Stimulated activated naive CD8-positive, alpha-beta T cell treated with anti-CD3 and anti-CD28 coated beads, Interleukin-15, Interleukin-2, amounts not matched to agents 100 ng/mL and 50 ng/mL, for 24 hours (primary cell): ENCODE results near the gene SERPINE2.

Source experiments
- H3K27ac Mint-ChIP-seq: one replicate; pipeline ENCODE4 v1.8.0; 2021; ENCODE audit warnings: mild to moderate bottlenecking, mixed read lengths
- H3K27me3 Mint-ChIP-seq: one replicate; pipeline ENCODE4 v1.8.0; 2021; ENCODE audit warnings: mixed read lengths
- H3K36me3 Mint-ChIP-seq: one replicate; pipeline ENCODE4 v1.8.0; 2021; ENCODE audit warnings: low read depth, mixed read lengths
- H3K4me1 Mint-ChIP-seq: one replicate; pipeline ENCODE4 v1.8.0; 2021; ENCODE audit warnings: low read depth, mixed read lengths
- H3K4me3 Mint-ChIP-seq: one replicate; pipeline ENCODE4 v1.8.0; 2021; ENCODE audit warnings: mild to moderate bottlenecking, mixed read lengths
- H3K9me3 Mint-ChIP-seq: one replicate; pipeline ENCODE4 v1.8.0; 2021; ENCODE audit warnings: mixed read lengths

SERPINE2 gene, protein sequence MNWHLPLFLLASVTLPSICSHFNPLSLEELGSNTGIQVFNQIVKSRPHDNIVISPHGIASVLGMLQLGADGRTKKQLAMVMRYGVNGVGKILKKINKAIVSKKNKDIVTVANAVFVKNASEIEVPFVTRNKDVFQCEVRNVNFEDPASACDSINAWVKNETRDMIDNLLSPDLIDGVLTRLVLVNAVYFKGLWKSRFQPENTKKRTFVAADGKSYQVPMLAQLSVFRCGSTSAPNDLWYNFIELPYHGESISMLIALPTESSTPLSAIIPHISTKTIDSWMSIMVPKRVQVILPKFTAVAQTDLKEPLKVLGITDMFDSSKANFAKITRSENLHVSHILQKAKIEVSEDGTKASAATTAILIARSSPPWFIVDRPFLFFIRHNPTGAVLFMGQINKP

DNA sequence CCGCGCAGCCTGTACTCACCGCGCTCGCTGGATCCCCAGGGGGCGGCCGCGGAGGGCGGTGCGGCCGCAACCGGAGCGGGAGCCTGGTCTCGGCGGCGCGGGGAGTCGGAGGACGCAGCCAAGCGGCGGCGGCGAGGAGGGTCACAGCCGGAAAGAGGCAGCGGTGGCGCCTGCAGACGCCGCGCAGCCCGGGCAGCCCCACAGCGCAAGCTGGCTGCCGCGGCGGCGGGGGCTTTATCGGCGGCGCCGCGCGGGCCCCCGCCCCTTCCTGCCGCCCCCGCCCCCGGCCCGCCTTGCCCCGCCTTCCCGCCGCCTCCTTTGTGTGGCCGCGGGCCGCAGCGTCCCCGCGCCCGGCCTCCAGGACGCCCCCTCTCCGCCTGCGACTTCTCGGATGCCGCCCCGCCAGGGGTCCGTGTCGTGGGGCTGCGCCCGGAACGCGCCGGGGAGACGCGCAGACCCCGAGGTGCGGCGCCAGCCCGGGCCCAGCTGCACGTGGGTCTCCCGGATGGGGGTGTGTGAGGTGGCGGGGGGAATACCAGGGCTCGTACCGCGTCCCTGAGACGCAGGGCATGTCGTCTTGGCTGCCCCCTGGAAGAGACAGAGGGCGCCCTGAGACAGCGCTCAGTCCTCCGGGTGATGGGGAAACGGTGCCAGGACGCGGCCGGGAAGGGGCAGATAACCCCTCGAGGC lies at the start of gene SERPINE2:
TSS of gene SERPINE2 (minus strand) at position 207 of the 690 bp plus-strand sequence. CDS start 37,386 bp downstream, outside the sequence.
- Mint-ChIP-seq H3K27ac (peak within 1 kb of the TSS; percentile 73), H3K9me3 (no peaks in the 10 kb centered on the region), H3K27me3 (peaks cover 61% of the 10 kb centered on the region), H3K4me3 (peak within 1 kb of the TSS; percentile 98), H3K4me1 (peaks cover 16% of the 10 kb centered on the region), H3K36me3 (peaks cover 5% of the 10 kb centered on the region)

DNA sequence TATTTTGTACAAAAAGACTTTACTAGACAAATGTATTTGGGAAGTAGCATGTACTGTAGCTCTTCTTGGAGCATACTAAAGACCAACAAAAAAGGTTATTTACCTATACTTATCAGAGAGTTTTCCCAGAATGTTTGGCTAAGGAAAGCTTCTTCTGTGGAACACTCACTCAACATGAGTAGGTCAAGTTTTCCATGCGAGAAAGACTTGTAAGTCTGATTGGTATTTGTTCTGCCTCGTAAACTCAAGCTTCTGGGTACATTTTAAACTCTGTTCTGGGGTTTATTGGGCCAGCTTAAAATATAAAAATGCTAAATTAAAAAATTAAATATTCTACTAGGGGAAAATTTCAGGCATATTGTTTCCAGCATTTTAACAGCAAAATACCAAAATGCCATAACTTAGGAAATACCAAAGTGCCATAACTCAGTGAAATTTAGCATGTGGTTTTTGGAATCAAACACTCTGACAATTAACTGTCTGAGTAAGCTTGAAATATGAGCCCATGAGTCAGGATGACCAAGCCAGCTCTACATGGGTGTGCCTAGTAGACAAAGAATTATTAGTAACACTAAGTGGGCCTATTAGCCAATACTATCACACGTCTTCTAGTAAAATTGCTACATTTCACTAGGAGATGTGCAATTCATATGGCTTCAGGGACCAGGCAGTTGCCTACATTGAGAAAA lies 47.3 kb upstream of the SERPINE2 start:
- H3K27me3 Mint-ChIP-seq: peaks cover 4% of the 10 kb centered on the region
- no peak overlapping the region for H3K4me3 Mint-ChIP-seq
- H3K4me1 Mint-ChIP-seq: no peaks in the 10 kb centered on the region
- H3K36me3 Mint-ChIP-seq: no peaks in the 10 kb centered on the region
- H3K27ac Mint-ChIP-seq: no peak overlapping the region
- H3K9me3 Mint-ChIP-seq: no peaks in the 10 kb centered on the region

DNA sequence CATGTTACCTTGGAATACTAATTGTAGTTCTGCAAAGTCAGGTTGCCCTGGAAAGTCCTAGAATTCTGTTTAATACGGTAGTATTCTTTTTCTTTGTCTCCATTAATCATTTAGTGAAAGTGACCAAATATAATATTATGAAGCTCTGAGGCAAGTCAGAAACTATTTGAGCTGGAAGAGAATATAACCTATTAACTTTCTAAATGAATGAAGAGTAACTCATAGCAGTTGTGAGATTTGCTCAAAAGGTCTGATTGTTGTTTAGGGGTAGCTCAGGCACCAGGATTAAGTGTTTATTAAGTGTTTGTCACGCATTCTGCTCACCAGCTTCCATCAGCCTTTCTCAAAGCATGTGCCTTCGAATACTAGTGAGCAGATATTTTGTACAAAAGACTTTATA lies 46.7 kb upstream of the SERPINE2 start:
- H3K4me3 Mint-ChIP-seq: no peak overlapping the region
- no peaks in the 10 kb centered on the region for H3K4me1 Mint-ChIP-seq
- H3K27ac Mint-ChIP-seq: no peak overlapping the region
- H3K9me3 Mint-ChIP-seq: no peaks in the 10 kb centered on the region
- no peaks in the 10 kb centered on the region for H3K36me3 Mint-ChIP-seq
- peaks cover 4% of the 10 kb centered on the region for H3K27me3 Mint-ChIP-seq

DNA sequence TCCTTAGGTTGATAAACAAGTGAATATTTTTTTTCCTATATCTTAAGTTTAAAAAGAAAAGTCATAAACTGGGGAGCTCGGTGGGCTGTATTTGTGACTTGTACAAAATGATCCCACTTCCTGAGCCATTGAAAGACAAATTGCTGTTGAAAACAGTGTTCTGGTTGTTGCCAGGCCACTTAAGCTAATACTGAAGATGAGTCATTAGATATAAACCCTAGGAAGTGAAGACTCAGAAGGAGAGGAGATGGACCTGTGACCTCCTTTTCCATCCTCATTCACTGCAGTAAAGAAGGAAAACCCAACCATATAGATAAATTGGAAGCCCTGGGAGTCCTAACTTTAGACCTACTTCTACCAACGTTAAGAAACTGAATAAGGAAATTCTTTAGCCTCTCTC lies 46.2 kb upstream of the SERPINE2 start:
- Mint-ChIP-seq H3K27ac (no peak overlapping the region), H3K27me3 (peaks cover 4% of the 10 kb centered on the region), H3K36me3 (no peaks in the 10 kb centered on the region), H3K9me3 (no peaks in the 10 kb centered on the region), H3K4me3 (no peak overlapping the region), H3K4me1 (no peaks in the 10 kb centered on the region)

DNA sequence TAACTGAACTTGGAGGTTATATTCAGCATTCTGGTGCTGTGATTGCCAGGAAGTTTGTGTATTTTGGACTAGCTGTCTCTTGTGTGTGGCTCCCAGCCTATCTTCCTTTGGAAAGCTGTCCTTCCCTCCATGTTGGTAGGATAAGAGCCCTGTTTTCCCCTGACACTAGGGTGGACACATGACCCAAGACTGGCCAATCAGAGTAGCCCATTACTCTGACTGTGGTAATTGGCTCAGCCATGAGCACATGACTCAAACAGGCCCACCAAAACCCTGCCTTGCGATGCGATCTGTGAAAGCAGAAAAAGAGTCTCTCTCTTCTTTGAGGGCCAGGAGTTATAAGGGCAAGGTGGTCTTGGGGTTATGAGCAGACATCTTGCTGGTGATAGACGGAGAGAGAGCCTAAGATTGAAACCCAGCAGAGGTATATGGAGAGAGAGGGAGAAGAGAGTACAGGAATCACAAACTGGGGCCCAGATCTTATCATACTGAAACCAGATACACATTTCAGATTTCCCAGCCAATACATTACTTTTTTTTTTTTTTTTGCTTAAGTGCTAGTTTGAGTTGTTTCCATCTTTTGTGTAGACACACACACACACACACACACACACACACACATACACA lies 45.3 kb upstream of the SERPINE2 start:
- H3K27ac Mint-ChIP-seq: no peak overlapping the region
- H3K36me3 Mint-ChIP-seq: no peaks in the 10 kb centered on the region
- H3K4me1 Mint-ChIP-seq: no peaks in the 10 kb centered on the region
- H3K27me3 Mint-ChIP-seq: peaks cover 4% of the 10 kb centered on the region
- H3K9me3 Mint-ChIP-seq: no peaks in the 10 kb centered on the region
- no peak overlapping the region for H3K4me3 Mint-ChIP-seq

DNA sequence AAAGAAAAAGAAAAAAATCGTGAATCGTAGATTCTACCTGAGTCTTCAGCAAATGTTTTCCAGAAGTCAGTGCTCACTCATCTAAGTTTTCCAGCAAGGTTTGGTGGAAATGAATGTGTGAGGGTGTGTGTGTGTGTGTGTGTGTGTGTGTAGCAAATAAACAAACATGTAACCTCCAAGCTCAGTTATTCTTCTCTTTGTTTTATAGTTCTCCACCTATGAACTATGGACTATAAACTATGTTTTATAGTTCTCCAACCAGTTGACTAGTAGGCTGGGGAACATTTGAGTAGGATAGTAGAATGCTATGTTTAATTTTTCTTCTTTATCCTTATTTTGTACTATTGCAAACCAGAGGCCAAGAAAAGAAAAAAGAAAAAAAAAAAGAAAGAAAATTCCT lies 44.6 kb upstream of the SERPINE2 start:
- Mint-ChIP-seq H3K9me3 (no peaks in the 10 kb centered on the region), H3K36me3 (no peaks in the 10 kb centered on the region), H3K27ac (no peak overlapping the region), H3K27me3 (peaks cover 4% of the 10 kb centered on the region), H3K4me1 (no peaks in the 10 kb centered on the region), H3K4me3 (no peak overlapping the region)

DNA sequence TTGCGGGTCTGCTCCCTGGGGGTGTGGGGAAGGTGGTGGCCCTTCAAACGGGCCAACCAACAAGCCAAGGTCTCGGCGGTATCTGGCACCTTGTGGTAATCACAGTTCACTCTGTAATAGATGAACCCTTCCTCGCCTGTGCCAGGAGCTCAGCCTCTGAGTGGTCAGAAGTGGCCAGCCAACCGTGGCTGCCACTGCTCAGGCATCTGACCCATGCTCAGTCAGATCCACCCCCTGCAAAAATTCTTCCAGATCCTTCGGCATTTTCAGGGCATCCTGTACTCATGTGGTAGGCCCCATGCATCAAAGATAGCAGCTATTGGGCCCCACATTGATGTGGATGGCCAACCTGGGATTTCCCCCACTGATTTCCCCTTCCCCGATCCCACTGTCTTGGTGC lies 39.6 kb upstream of the SERPINE2 start:
- no peaks in the 10 kb centered on the region for H3K4me1 Mint-ChIP-seq

DNA sequence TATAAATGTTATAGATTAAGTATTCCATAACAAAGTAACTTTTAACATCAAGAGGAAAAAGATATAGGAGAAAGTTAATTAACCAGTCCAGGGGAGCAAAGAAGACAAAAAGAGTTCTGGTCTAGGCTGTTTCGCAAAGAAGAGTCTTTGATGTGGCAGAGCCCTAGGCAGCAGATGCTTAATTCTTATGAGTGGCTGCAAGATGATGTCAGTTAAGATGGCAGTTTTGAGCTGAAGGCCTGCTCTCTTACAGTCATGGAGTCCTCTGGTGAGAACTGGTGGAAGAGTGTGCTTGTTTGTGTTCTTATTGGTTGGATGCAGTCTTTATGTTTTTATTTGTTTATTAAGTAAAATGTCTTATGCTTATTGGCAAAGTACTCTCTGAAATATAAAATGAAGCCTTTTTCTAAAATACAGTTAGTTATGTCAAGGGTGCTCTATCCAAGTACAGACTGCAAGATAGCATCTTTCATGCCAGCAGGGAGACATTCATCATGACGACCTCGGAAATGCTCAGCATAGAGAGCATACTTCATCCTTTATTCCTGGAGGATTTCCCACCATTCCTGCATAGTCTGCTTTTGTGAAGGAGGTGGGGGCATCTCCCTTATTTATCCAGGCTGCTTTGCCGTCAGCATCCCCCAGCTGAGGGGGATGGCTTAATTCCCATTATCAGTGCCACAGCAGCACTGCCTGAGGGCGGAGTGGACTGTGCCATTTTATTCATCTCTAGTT lies 38.9 kb upstream of the SERPINE2 start:
- no peak overlapping the region for H3K27ac Mint-ChIP-seq
- H3K4me1 Mint-ChIP-seq: no peaks in the 10 kb centered on the region
- no peak overlapping the region for H3K4me3 Mint-ChIP-seq
- peaks cover 2% of the 10 kb centered on the region for H3K27me3 Mint-ChIP-seq
- H3K36me3 Mint-ChIP-seq: no peaks in the 10 kb centered on the region
- H3K9me3 Mint-ChIP-seq: no peaks in the 10 kb centered on the region

More for the DNA sequence above, 39.6 kb upstream of the SERPINE2 start:
- peaks cover 4% of the 10 kb centered on the region for H3K27me3 Mint-ChIP-seq
- H3K9me3 Mint-ChIP-seq: no peaks in the 10 kb centered on the region
- no peak overlapping the region for H3K4me3 Mint-ChIP-seq
- no peak overlapping the region for H3K27ac Mint-ChIP-seq
- no peaks in the 10 kb centered on the region for H3K36me3 Mint-ChIP-seq

DNA sequence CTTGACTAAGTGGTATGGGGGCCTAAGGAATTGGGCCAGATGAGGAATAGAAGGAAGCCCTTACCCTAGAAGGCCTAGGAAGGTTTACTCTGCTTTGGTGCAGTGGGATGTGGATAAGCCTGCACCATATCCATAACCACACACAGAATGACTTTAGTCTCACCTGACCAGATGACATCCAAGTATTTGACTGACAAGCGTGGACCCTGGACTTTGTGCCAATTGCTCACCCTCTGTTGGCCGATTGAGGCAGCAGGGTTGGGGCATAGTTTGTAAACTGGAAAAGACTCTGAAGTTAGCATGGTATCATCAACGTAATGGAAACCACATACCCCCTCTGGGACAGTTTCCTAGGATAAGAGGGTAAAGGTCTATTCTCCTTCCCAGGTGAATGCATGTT lies 36.5 kb upstream of the SERPINE2 start:
- H3K36me3 Mint-ChIP-seq: no peaks in the 10 kb centered on the region
- H3K4me3 Mint-ChIP-seq: no peak overlapping the region
- no peaks in the 10 kb centered on the region for H3K9me3 Mint-ChIP-seq
- no peaks in the 10 kb centered on the region for H3K27me3 Mint-ChIP-seq
- H3K27ac Mint-ChIP-seq: no peak overlapping the region
- H3K4me1 Mint-ChIP-seq: no peaks in the 10 kb centered on the region

DNA sequence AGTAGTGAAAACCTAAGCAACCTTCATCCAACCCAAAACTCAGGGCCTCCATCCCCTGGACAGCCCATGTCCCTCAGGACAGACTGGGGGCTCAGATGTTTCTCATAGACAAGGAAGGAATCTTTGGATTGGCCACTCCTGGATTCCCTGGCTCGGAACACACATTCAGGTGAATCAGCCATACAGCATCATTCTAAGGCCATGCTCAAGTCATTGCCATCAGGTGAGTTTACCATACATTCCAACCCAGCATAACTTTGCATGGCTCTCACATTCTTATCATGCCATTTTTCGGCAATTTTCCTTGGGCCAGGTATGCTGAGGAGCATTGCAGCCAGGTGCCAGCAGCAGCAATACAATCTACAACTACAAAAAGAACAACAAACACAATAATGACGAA lies 34.6 kb upstream of the SERPINE2 start:
- Mint-ChIP-seq H3K4me1 (no peaks in the 10 kb centered on the region), H3K9me3 (no peaks in the 10 kb centered on the region), H3K27me3 (peaks cover 4% of the 10 kb centered on the region), H3K36me3 (no peaks in the 10 kb centered on the region), H3K27ac (no peak overlapping the region), H3K4me3 (no peak overlapping the region)

DNA sequence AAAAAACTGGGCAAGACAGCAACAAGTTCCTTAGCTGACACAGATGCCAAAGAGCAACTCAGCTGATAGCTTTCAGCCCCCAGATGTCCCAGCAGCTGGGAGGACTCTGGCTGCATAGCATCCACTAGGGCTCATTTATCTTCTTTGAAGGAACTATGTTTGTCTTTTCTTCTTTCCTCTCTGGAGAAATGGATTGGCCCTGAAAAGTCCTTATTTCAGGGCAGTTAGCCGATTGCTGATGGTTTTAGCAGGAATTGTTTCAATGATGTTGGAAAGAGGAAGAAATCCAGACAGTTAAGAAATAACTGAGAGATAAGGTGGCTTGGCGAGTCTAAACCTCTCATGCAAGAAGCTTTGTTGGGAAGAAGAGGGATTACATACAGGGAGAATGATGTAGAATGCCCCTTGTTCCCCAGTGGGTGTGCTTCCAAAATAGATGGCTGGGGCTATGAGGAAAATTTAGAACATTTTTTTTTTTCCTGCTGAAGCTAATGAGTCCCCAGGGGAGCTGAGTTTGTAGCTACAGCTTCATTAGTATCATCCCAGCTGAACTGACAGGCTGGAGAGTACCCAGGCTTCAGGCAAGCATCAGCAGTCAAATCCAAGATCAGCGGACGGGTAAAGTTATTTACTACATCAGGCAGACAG lies 33.6 kb upstream of the SERPINE2 start:
- Mint-ChIP-seq H3K36me3 (no peaks in the 10 kb centered on the region), H3K4me1 (no peaks in the 10 kb centered on the region), H3K9me3 (no peaks in the 10 kb centered on the region), H3K27me3 (peaks cover 9% of the 10 kb centered on the region), H3K27ac (no peak overlapping the region), H3K4me3 (no peak overlapping the region)

DNA sequence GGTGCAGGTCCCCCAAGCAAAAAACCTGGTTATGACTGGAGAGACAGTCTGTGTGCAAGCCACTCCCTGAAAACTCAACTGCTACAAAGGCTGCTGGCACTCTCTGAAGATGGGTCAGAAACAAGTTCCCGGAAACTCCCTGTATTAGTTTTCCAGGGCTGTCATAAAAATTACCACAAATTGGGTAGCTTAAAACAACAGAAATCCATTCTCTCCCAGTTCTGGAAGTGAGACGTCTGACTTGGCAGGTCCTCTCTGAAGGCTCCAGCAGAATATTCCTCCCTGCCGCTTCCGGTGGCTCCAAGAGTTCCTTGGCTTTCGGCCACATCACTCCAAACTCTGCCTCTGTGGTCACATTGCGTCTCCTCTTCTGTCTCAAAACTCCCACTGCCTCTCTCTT lies 30.1 kb upstream of the SERPINE2 start:
- Mint-ChIP-seq H3K4me3 (no peak overlapping the region), H3K9me3 (no peaks in the 10 kb centered on the region), H3K27ac (no peak overlapping the region), H3K27me3 (peaks cover 9% of the 10 kb centered on the region), H3K36me3 (no peaks in the 10 kb centered on the region), H3K4me1 (no peaks in the 10 kb centered on the region)

DNA sequence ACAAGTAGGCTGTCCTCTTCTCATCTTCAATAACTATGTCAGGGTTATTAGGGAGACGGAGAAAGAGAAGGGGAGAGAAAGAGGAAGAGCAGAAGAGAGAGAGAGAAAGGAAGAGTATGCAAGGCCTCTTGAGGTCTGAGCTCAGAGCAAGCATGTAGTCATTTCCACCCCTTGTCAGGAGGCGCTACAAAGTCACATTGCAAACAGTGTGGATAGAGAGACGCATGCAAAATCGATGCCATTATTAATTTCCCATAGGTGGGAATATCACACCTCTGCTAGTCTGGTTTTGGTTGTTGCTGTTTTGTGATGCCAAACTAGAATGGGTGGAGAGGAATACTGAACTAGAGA lies 24.2 kb upstream of the SERPINE2 start:
- H3K27me3 Mint-ChIP-seq: peaks cover 4% of the 10 kb centered on the region
- no peaks in the 10 kb centered on the region for H3K36me3 Mint-ChIP-seq
- no peak overlapping the region for H3K4me3 Mint-ChIP-seq
- H3K27ac Mint-ChIP-seq: no peak overlapping the region
- H3K4me1 Mint-ChIP-seq: no peaks in the 10 kb centered on the region
- H3K9me3 Mint-ChIP-seq: no peaks in the 10 kb centered on the region
